Upper lobe of right lung (tissue), 1 donor: ENCODE measurements around the gene ME3. TPM values are rescaled to one million over a fixed set of nuclear protein-coding genes. Genes with fewer than 3 reads are reported as not detected.

Experiments used
- ATAC-seq: fragments of 200-7000 bp; cut with Tn5 transposase; one replicate; pipeline ENCODE4 v1.9.1; 2020; ENCODE audit warnings: mild to moderate bottlenecking, moderate library complexity
- DNase-seq: peaks from one replicate; pipeline ENCODE4 v3.0.0-alpha.2; 2020
- H3K27ac ChIP-seq: fragments of 200-600 bp; one replicate; pipeline ENCODE4 v1.8.0; 2022
- H3K27me3 ChIP-seq: fragments of 200-600 bp; one replicate; pipeline ENCODE4 v1.8.0; 2022; ENCODE audit warnings: mild to moderate bottlenecking
- H3K36me3 ChIP-seq: fragments of 200-600 bp; one replicate; pipeline ENCODE4 v1.8.0; 2022
- H3K4me1 ChIP-seq: fragments of 200-600 bp; one replicate; pipeline ENCODE4 v1.8.0; 2022
- H3K4me3 ChIP-seq: fragments of 200-600 bp; one replicate; pipeline ENCODE4 v1.8.0; 2022; ENCODE audit warnings: mild to moderate bottlenecking
- H3K9me3 ChIP-seq: fragments of 200-600 bp; one replicate; pipeline ENCODE4 v1.8.0; 2022
- intact Hi-C: fragments of 100-400 bp; cut with DNase I; formaldehyde crosslinking; loops from one replicate; pipeline ENCODE4 v1.11.0; 2022
- total RNA-seq: library from RNA; stranded (reverse); fragmentation: NEBNext Ultra II Directional; extraction: Animal tissue kit (Norgen Biotek cat#: 25700); gene quantifications from one replicate; pipeline ENCODE4 v1.2.1, GENCODE V29; 2021
- TF ChIP-seq, protein P1 (sequence below): fragments of 200-600 bp; IDR thresholded peaks from one replicate; pipeline ENCODE4 v1.8.0; 2022; ENCODE audit warnings: antibody characterized with exemption
- donor health status: DM: no; HTN: yes; CAD: no; lungs with severe emphysema.

The ME3 gene
- total RNA-seq, 1 donor from 2014 or later: 24.7 TPM

DNA sequence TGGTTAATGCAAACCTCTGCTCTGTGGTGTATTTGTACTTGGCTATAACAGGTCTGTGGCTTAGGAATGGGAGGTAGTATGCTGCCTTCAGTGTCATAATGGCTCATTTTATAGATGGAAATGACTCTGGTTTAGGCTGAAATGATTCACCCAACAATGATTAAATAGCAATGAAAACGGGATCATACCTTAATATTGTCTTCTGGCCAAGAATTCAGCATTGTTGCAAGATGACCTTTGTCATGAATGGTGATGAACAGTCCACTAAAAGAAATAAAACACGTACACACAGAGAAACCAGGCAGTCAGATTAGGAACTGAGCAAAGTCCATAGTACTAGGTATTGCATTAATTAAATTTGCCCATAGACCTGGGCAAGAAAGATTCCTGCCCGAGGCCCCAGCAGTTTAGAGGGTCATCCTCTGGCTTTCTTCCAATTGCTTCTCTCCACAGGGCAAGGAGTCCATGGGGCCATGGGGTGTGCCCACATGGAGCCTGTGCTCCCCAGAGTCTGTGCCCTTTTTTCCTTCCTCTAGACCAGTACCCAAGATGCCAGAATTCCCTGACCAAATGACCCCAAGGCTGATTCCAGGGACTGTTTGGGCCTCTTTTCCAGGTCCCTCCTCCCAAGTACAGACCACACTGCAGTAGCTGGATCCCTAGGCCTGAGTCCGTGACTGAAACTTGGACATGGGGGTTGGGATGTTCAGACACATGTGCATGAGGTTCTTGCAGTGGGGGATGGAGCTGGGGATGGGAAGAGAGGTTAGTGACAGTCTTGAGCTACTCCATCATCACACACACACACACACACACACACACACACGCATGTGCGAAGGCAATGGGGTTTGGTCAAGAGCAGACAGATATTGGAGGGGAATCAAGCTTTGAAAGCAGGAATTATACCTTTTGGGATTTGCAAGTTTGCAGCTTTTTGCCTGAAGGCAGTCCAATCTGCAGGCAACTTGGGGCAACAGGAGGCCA is 163.5 kb downstream of the ME3 start:
- no peak for DNase-seq
- H3K27me3 ChIP-seq: no peaks in the 10 kb centered on the region
- no peak overlapping the region for H3K27ac ChIP-seq
- H3K4me1 ChIP-seq: peaks cover 10% of the 10 kb centered on the region
- no peaks in the 10 kb centered on the region for H3K9me3 ChIP-seq
- intact Hi-C loops: no loop called here
- ATAC-seq: no peak
- TF ChIP-seq, protein P1, sequence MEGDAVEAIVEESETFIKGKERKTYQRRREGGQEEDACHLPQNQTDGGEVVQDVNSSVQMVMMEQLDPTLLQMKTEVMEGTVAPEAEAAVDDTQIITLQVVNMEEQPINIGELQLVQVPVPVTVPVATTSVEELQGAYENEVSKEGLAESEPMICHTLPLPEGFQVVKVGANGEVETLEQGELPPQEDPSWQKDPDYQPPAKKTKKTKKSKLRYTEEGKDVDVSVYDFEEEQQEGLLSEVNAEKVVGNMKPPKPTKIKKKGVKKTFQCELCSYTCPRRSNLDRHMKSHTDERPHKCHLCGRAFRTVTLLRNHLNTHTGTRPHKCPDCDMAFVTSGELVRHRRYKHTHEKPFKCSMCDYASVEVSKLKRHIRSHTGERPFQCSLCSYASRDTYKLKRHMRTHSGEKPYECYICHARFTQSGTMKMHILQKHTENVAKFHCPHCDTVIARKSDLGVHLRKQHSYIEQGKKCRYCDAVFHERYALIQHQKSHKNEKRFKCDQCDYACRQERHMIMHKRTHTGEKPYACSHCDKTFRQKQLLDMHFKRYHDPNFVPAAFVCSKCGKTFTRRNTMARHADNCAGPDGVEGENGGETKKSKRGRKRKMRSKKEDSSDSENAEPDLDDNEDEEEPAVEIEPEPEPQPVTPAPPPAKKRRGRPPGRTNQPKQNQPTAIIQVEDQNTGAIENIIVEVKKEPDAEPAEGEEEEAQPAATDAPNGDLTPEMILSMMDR: no peak
- no peak overlapping the region for H3K4me3 ChIP-seq
- H3K36me3 ChIP-seq: no peaks in the 10 kb centered on the region

DNA sequence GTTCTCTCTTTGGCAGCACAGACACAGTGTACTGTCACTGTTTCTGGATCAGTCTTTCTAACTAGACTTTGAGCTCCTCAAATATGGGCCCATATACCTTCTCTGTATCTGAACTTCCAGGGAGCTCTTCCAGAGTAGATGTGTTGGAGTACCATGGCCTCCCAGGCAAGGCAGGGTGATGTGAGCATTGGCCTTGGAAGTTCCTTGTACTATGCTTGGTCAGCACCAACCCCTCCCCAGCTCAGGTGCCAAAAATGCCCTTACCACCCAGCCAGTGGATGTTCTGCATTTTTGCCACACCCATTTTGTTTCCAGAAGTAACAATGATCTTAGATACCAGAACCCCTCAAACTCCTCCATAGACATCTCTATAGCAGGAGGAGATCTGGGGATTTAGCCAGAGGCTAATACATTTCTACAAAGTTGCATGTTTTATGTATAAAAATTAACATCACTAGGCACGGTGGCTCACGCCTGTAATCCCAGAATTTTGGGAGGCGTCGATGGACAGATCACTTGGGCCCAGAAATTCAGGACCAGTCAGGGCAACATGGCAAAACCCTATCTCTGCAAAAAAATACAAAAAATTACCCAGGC is 165.1 kb downstream of the ME3 start:
- intact Hi-C loops: no loop called here
- Histone ChIP-seq H3K4me1 (peaks cover under 1% of the 10 kb centered on the region), H3K27ac (no peak overlapping the region), H3K27me3 (no peaks in the 10 kb centered on the region), H3K9me3 (no peaks in the 10 kb centered on the region), H3K4me3 (no peak overlapping the region), H3K36me3 (no peaks in the 10 kb centered on the region)
- DNase-seq (no peak), ATAC-seq (no peak)
- TF ChIP-seq, protein P1: no peak

- Histone ChIP-seq H3K27ac (no peak overlapping the region), H3K36me3 (no peaks in the 10 kb centered on the region), H3K4me1 (no peaks in the 10 kb centered on the region), H3K27me3 (no peaks in the 10 kb centered on the region), H3K9me3 (no peaks in the 10 kb centered on the region), H3K4me3 (no peak overlapping the region)
- no peak for ATAC-seq
- intact Hi-C loops: no loop called here
- no peak for DNase-seq
- TF ChIP-seq, protein P1: no peak
These were observed 166.2 kb downstream of the ME3 start for GRCh38 chr11:86506235-86506634.

- Histone ChIP-seq H3K27me3 (no peaks in the 10 kb centered on the region), H3K27ac (no peak overlapping the region), H3K9me3 (no peaks in the 10 kb centered on the region), H3K4me3 (no peak overlapping the region), H3K36me3 (no peaks in the 10 kb centered on the region), H3K4me1 (no peaks in the 10 kb centered on the region)
- ATAC-seq: no peak
- TF ChIP-seq, protein P1: no peak
- DNase-seq: no peak
- intact Hi-C loops: no loop called here
These were observed 169.3 kb downstream of the ME3 start for GRCh38 chr11:86503131-86503530.

- TF ChIP-seq, protein P1: no peak
- Histone ChIP-seq H3K4me3 (no peak overlapping the region), H3K9me3 (no peaks in the 10 kb centered on the region), H3K36me3 (no peaks in the 10 kb centered on the region), H3K27ac (no peak overlapping the region), H3K4me1 (no peaks in the 10 kb centered on the region), H3K27me3 (no peaks in the 10 kb centered on the region)
- ATAC-seq (no peak), DNase-seq (no peak)
- intact Hi-C loops: no loop called here
These were observed 170.2 kb downstream of the ME3 start for GRCh38 chr11:86502137-86502642.
